Measurements from ENCODE around the gene TMPRSS11D.
A peak's percentile ranks its signal among the peaks of the same experiment; 100 is the strongest.

The TMPRSS11D gene, protein sequence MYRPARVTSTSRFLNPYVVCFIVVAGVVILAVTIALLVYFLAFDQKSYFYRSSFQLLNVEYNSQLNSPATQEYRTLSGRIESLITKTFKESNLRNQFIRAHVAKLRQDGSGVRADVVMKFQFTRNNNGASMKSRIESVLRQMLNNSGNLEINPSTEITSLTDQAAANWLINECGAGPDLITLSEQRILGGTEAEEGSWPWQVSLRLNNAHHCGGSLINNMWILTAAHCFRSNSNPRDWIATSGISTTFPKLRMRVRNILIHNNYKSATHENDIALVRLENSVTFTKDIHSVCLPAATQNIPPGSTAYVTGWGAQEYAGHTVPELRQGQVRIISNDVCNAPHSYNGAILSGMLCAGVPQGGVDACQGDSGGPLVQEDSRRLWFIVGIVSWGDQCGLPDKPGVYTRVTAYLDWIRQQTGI

DNA sequence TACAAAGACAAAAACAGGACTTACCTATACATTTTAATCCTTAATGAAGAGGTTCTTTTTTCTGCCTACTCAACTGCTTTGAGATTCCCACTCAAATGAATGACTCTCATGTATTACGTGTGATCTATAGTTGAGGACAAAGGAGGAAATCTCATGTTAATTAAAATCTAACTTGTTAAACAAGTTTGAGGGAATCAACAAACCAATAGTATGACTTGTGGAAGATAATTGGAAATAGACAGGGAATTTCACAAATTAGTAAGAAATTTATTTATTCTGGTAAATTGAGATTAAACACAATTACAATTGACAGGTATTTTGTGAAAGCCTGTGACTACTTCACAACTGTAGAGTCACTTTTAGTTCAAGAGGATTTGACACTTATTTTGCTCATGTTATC, at the start of gene TMPRSS11D:
TSS of gene TMPRSS11D (minus strand) at position 101 of the 400 bp plus-strand sequence. CDS start at position 32, 69 bp downstream.
- no peak for DNase-seq (ENCODE audit: low spot score)

GRCh38 chr4:67933038-67933437, 49.2 kb upstream of the TMPRSS11D start:
- no peak for DNase-seq (ENCODE audit: low spot score)

GRCh38 chr4:67931256-67931655, 47.5 kb upstream of the TMPRSS11D start:
- no peak for DNase-seq (ENCODE audit: low spot score)

GRCh38 chr4:67929426-67929825, 45.6 kb upstream of the TMPRSS11D start:
- no peak for DNase-seq (ENCODE audit: low spot score)

DNA sequence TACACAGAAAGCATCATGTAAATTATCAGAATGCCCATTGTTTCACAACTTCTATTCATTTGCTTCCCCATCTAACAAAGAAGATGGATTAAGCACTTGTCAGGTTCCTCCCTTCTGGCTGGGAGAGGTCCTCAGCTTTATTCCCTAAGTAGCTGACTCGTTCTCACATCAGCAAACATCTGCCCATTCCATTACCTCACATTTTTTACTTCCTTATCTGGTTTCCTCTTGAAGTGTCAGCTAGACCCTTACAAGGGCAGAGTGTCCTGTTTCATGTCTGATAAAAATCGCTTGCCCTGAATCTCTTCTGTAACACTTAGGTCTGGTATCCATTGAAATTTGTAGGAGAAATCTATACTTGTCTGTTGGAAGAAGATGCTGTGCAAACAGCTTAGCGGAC, 44.7 kb upstream of the TMPRSS11D start:
- no peak for DNase-seq (ENCODE audit: low spot score)

- no peak for DNase-seq (ENCODE audit: low spot score)
These were observed 43.4 kb upstream of the TMPRSS11D start for GRCh38 chr4:67927251-67927650.

GRCh38 chr4:67926485-67926884, 42.7 kb upstream of the TMPRSS11D start:
- DNase-seq (ENCODE audit: low spot score) = no peak

- DNase-seq (ENCODE audit: low spot score) = no peak
These were observed 38.9 kb upstream of the TMPRSS11D start for GRCh38 chr4:67922697-67923096.

DNA sequence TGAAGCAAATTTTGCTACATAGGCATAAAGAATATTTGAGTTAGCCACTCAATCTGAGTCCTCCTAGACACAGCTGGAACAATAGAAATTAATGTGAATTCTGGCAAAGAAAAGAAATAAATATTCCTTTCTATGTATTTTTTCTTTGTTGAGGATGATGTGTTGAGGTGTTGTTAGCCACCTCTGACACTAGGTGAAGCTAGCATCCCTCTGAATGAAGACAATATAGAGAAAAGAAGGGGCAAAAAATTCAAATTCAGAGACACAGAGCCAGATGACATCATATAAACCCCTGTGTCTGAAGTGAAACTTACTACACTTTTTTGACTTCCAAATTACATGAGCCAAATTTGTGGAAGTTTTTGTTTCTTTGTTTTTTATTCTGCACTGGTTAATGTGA, 34.6 kb upstream of the TMPRSS11D start:
- DNase-seq (ENCODE audit: low spot score) = no peak

- no peak for DNase-seq (ENCODE audit: low spot score)
These were observed 31.7 kb upstream of the TMPRSS11D start for GRCh38 chr4:67915400-67915966.

DNA sequence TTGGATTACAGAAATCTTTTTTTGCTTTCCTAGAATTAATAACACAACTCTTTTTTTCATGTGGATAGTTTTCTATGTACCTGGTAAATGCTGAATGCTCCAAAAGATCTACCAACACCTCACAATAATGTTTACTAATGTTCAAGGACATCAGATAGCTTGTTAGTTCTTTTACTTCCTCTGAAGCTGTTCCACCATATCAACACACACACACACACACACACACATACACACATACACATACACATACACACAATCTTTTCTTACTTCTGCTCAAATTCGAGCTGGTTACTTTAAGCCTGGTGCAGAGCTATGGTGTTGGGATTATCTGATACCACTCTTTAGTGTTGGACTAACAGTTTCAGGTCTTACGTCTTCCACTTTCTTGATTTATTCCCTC, 28.3 kb upstream of the TMPRSS11D start:
- DNase-seq (ENCODE audit: low spot score) = no peak

DNA sequence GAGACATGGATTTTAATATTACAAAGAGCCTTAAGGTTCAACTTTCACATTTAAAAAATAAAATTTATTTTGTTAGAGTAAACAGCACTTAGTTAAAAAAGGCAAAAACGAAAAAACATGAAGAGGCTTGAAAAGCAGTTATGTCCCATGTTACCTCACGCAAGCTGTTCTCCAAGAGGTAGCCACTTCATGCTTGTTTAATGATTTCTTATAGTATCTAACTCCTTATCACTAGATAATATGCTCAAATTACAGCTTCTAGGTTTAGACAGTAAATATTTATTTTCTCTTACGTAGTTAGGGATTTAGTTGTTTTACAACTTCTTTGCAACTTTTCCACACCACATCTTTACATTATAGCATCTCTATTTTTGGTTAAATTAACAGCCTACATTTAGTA, 27.8 kb upstream of the TMPRSS11D start:
- no peak for DNase-seq (ENCODE audit: low spot score)

DNA sequence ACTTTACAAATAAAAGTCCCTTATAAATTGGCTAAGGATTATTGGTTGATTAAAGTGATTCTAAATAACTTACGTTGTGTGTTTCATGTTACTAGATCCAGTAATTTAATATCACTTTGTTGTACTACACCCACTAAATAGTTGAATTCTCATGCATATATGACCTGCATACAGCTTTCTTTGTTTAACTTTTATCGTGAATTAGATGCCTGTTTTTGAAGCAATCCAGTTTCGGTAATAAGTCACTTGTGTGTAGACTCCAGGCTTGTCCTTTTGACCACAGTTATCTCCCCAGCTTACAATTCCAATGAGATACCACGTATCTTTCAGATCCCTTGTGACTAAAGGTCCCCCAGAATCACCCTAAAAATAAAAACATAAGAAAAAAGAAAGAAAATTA, 27.3 kb upstream of the TMPRSS11D start:
- DNase-seq (ENCODE audit: low spot score) = no peak

- no peak for DNase-seq (ENCODE audit: low spot score)
These were observed 26.7 kb upstream of the TMPRSS11D start for GRCh38 chr4:67910585-67910905.

DNA sequence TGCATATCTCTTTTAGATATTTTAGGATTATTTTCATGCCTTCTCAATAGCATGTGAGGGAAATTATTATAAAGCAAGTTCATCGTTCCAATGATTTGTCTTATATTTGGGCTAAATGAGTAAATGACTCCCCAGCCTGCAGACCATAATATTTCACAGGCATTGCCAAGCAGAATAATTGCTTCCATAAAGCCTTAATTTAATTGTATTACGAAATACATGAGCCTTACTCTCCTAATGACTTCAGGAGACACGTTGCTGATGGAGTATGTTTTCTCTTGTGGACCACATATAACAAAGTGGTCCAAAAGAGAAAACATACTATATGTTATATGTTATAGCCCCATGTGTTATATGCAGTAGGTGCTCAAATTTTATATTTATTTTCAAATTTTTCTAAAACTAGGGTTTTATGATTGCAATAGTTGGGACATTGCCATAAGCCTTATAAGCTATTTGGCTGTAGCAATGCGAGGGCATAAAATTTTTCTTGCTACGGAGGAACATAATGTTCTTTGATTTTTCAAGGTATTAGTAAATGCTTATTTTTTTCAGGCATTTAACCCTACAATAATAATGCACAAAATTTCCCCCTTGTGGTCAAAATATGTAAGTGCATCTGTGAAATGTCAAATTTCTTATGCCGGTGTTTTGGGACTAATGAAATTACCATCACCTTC, 26.2 kb upstream of the TMPRSS11D start:
- peak; percentile 32 for DNase-seq (ENCODE audit: low spot score)

- DNase-seq (ENCODE audit: low spot score) = no peak
These were observed 23.8 kb upstream of the TMPRSS11D start for GRCh38 chr4:67907650-67908049.

DNA sequence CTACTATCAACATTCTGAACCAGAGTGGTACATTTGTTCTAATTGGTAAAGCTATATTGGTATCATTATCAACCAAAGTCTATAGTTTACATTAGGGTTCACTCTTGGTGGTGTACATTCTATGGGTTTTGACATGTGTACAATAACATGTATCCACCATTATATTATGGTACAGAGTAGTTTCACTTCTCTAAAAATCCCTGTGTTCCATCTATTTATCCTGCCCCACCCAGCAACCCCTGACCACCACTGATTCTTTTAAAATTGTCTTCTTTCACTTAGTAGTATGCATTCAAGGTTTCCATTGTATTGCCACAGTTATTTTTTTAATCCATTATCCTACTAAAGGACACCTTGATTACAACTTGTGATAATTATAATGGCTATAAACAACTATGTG, 15.3 kb upstream of the TMPRSS11D start:
- DNase-seq (ENCODE audit: low spot score) = no peak

DNA sequence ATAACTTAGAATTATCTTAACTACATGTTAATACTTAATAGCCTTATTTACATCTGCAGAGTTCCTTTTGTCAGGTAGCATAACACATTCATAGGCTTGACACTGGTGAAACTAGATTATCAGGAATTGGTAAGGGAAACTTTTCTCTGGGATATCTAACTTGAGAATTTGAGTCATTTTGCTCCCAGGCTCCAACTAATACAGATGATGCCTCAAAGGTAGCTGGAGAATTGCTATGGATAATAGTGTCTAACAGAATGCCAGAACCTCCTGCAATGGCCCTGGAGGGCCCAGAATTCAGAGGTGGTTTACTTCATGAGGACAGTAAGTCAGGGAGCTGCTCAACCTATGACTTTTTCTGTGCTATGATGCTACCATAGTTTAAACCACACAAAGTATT, 13.9 kb upstream of the TMPRSS11D start:
- no peak for DNase-seq (ENCODE audit: low spot score)

GRCh38 chr4:67896421-67897065, 12.7 kb upstream of the TMPRSS11D start:
- DNase-seq (ENCODE audit: low spot score) = no peak

GRCh38 chr4:67894659-67895058, 10.9 kb upstream of the TMPRSS11D start:
- DNase-seq (ENCODE audit: low spot score) = no peak

- DNase-seq (ENCODE audit: low spot score) = no peak
These were observed 9.1 kb upstream of the TMPRSS11D start for GRCh38 chr4:67892905-67893304.

DNA sequence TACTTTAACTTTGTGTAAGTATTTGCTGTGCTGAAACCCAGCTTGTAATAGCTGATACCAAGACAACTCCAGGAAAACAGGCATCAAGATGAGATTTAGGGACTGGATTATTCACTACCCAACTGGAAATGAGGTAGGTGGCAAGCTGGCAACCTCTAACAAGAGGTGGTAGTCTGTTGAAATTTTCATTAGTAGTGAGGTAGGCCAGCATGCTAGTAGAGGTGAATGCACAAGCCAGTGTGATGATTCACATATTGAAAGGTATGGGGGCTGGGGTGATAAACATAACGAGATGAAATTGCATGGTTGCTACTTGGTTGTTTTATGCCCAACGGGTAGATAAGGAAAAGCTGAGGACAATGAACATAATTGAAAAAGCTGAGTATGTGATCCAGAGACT, 8.5 kb upstream of the TMPRSS11D start:
- no peak for DNase-seq (ENCODE audit: low spot score)

GRCh38 chr4:67891645-67892044, 7.8 kb upstream of the TMPRSS11D start:
- DNase-seq (ENCODE audit: low spot score) = no peak

Measured in CD4-positive, alpha-beta T cell treated with Interleukin-2 at 100 ng/mL for 4 hours (primary cell).